ENCODE results near the gene ATXN7L3.

The ATXN7L3 gene

GRCh38 chr17:44210342-44211192, 10.9 kb upstream of the ATXN7L3 start:
- CTCF ChIA-PET = interaction anchor here (0.6 to 7.2 kb wide), 37 partner anchors 8 to 398 kb away, joined by 3 to 130 read pairs (median 6); partner anchors contain the start of genes GRN, ITGA2B, SLC25A39 and TMUB2
- DNase-seq (ENCODE audit: low read depth, low spot score) = no peak
- POLR2A ChIA-PET = interaction anchor here (0.6 to 1.9 kb wide), 6 partner anchors 9 to 140 kb away, joined by 3 to 7 read pairs (median 4); partner anchors contain the start of genes GRN, TMUB2 and UBTF
- no peak overlapping the region for H3K4me3 ChIP-seq (ENCODE audit: low read depth, low read length)
- peak; percentile 100 for TF ChIP-seq CTCF (IDR thresholded peaks at IDR 0.05; ENCODE audit: insufficient read depth, low read length, missing control alignments)

- H3K4me3 ChIP-seq (ENCODE audit: low read depth, low read length) = no peak overlapping the region
- TF ChIP-seq CTCF (IDR thresholded peaks at IDR 0.05; ENCODE audit: insufficient read depth, low read length, missing control alignments) = no peak
- ChIA-PET CTCF (interaction anchor here (0.6 to 7.2 kb wide), 38 partner anchors 7 to 323 kb away, joined by 3 to 130 read pairs (median 6); partner anchors contain the start of genes GRN, ITGA2B, SLC25A39 and TMUB2), POLR2A (interaction anchor here (0.6 to 1.9 kb wide), 4 partner anchors 10 to 135 kb away, joined by 3 to 7 read pairs (median 6); partner anchors contain the start of genes GRN and UBTF)
- DNase-seq (ENCODE audit: low read depth, low spot score) = no peak
These were observed 10.2 kb upstream of the ATXN7L3 start for GRCh38 chr17:44209786-44210341.

GRCh38 chr17:44207743-44208142, 8.1 kb upstream of the ATXN7L3 start:
- no peak for DNase-seq (ENCODE audit: low read depth, low spot score)
- CTCF ChIA-PET = interaction anchor here (0.6 to 7.0 kb wide), 9 partner anchors 9 to 325 kb away, joined by 3 to 130 read pairs (median 24); partner anchors contain the start of genes GRN and UBTF
- TF ChIP-seq CTCF (IDR thresholded peaks at IDR 0.05; ENCODE audit: insufficient read depth, low read length, missing control alignments) = no peak
- POLR2A ChIA-PET = interaction anchor here (0.6 to 0.8 kb wide), 2 partner anchors 12 to 13 kb away, joined by 3 read pairs; partner anchors contain the start of gene UBTF
- no peak overlapping the region for H3K4me3 ChIP-seq (ENCODE audit: low read depth, low read length)

- TF ChIP-seq CTCF (IDR thresholded peaks at IDR 0.05; ENCODE audit: insufficient read depth, low read length, missing control alignments) = no peak
- ChIA-PET POLR2A (interaction anchor here (0.6 kb wide), 1 partner anchor 14 kb away, joined by 3 read pairs; no protein-coding TSS in a partner anchor), CTCF (interaction anchor here (1.9 to 7.0 kb wide), 4 partner anchors 9 to 315 kb away, joined by 9 to 130 read pairs (median 42); partner anchors contain the start of gene UBTF)
- no peak for DNase-seq (ENCODE audit: low read depth, low spot score)
- no peak overlapping the region for H3K4me3 ChIP-seq (ENCODE audit: low read depth, low read length)
These were observed 7.6 kb upstream of the ATXN7L3 start for GRCh38 chr17:44207319-44207718.

GRCh38 chr17:44206825-44207155, 7.1 kb upstream of the ATXN7L3 start:
- H3K4me3 ChIP-seq (ENCODE audit: low read depth, low read length) = no peak overlapping the region
- CTCF ChIA-PET = interaction anchor here (0.9 to 7.0 kb wide), 5 partner anchors 10 to 316 kb away, joined by 3 to 130 read pairs (median 14); no protein-coding TSS in a partner anchor
- no peak for TF ChIP-seq CTCF (IDR thresholded peaks at IDR 0.05; ENCODE audit: insufficient read depth, low read length, missing control alignments)
- POLR2A ChIA-PET = interaction anchor here (1.5 kb wide), 1 partner anchor 12 kb away, joined by 3 read pairs; the partner anchor contains the start of gene UBTF
- no peak for DNase-seq (ENCODE audit: low read depth, low spot score)

All from AG04449 (cell line).